Measurements from ENCODE around the gene SLC1A2. TPM values are rescaled to one million over a fixed set of nuclear protein-coding genes. Genes with fewer than 3 reads are reported as not detected.

Gene SLC1A2
- total RNA-seq, 1 experiment from 2014 or later, result 0.25 TPM

- Histone ChIP-seq H3K9me3 (ENCODE audit: control insufficient read depth in 1 of 2, insufficient read depth in 1 of 2, low read depth in 1 of 2, low read length in 2 of 2) (no peaks in the 10 kb centered on the region), H3K9ac (ENCODE audit: low read length) (no peak overlapping the region), H3K4me3 (replicated peaks in 1 of 2; ENCODE audit: low read depth in 1 of 2, low read length in 2 of 2) (no peak overlapping the region), H3K9me2 (ENCODE audit: insufficient read depth) (no peaks in the 10 kb centered on the region), H3K4me1 (ENCODE audit: control insufficient read depth in 1 of 2, insufficient read depth in 2 of 2, low read length in 2 of 2) (no peaks in the 10 kb centered on the region), H3K4me2 (ENCODE audit: low read length) (no peak overlapping the region), H3K27ac (ENCODE audit: low read depth, low read length) (no peak overlapping the region), H3K79me2 (ENCODE audit: insufficient read depth, low read length) (no peaks in the 10 kb centered on the region), H3K27me3 (ENCODE audit: insufficient read depth, low read length) (peaks cover 41% of the 10 kb centered on the region), H3K36me3 (ENCODE audit: control insufficient read depth in 1 of 2, insufficient read depth in 2 of 2, low read length in 2 of 2) (no peaks in the 10 kb centered on the region), H2AFZ (ENCODE audit: low read depth, low read length, poor library complexity, severe bottlenecking) (no peak overlapping the region), H4K20me1 (ENCODE audit: insufficient read depth) (no peaks in the 10 kb centered on the region)
- intact Hi-C loops (cut with micrococcal nuclease), result no loop called here
- ChIA-PET RAD21 (ENCODE audit: low non-redundant PET in 1 of 2, low total read pairs in 2 of 2, uncharacterized antibody in 2 of 2, unreplicated experiment in 2 of 2) (no interaction called here), CTCF (no interaction called here), POLR2A (no interaction called here)
- no TSS peak for BruUV-seq (replicated peaks)
- ATAC-seq (no peak), DNase-seq (ENCODE audit: low read depth, low spot score) (no peak)
- TF ChIP-seq, protein P1, sequence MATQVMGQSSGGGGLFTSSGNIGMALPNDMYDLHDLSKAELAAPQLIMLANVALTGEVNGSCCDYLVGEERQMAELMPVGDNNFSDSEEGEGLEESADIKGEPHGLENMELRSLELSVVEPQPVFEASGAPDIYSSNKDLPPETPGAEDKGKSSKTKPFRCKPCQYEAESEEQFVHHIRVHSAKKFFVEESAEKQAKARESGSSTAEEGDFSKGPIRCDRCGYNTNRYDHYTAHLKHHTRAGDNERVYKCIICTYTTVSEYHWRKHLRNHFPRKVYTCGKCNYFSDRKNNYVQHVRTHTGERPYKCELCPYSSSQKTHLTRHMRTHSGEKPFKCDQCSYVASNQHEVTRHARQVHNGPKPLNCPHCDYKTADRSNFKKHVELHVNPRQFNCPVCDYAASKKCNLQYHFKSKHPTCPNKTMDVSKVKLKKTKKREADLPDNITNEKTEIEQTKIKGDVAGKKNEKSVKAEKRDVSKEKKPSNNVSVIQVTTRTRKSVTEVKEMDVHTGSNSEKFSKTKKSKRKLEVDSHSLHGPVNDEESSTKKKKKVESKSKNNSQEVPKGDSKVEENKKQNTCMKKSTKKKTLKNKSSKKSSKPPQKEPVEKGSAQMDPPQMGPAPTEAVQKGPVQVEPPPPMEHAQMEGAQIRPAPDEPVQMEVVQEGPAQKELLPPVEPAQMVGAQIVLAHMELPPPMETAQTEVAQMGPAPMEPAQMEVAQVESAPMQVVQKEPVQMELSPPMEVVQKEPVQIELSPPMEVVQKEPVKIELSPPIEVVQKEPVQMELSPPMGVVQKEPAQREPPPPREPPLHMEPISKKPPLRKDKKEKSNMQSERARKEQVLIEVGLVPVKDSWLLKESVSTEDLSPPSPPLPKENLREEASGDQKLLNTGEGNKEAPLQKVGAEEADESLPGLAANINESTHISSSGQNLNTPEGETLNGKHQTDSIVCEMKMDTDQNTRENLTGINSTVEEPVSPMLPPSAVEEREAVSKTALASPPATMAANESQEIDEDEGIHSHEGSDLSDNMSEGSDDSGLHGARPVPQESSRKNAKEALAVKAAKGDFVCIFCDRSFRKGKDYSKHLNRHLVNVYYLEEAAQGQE (IDR thresholded peaks at IDR 0.05; ENCODE audit: low read depth), result no peak
- no peak for TF ChIP-seq ELF1 (IDR thresholded peaks at IDR 0.05; ENCODE audit: borderline replicate concordance, low read depth)
- no peak for TF ChIP-seq SP1 (IDR thresholded peaks at IDR 0.05; ENCODE audit: low read depth)
- no peak for TF ChIP-seq POLR2A (IDR thresholded peaks at IDR 0.05; ENCODE audit: borderline replicate concordance, extremely low read depth, insufficient read depth, insufficient read length)
- TF ChIP-seq FOSL1 (IDR thresholded peaks at IDR 0.05; ENCODE audit: low read depth), result no peak
- no peak for TF ChIP-seq ZFX (IDR thresholded peaks at IDR 0.05)
- TF ChIP-seq RAD21 (IDR thresholded peaks at IDR 0.05; ENCODE audit: low read depth), result no peak
- no peak for TF ChIP-seq SIN3A (IDR thresholded peaks at IDR 0.05; ENCODE audit: low read depth)
- TF ChIP-seq YY1 (IDR thresholded peaks at IDR 0.05; ENCODE audit: extremely low read depth, insufficient replicate concordance, low read depth, low read length), result no peak
- no peak for TF ChIP-seq TCF7L2 (IDR thresholded peaks at IDR 0.05; ENCODE audit: borderline replicate concordance, extremely low read depth, insufficient read depth, insufficient read length)
- no peak for TF ChIP-seq MAX (IDR thresholded peaks at IDR 0.05)
- TF ChIP-seq, protein P2, sequence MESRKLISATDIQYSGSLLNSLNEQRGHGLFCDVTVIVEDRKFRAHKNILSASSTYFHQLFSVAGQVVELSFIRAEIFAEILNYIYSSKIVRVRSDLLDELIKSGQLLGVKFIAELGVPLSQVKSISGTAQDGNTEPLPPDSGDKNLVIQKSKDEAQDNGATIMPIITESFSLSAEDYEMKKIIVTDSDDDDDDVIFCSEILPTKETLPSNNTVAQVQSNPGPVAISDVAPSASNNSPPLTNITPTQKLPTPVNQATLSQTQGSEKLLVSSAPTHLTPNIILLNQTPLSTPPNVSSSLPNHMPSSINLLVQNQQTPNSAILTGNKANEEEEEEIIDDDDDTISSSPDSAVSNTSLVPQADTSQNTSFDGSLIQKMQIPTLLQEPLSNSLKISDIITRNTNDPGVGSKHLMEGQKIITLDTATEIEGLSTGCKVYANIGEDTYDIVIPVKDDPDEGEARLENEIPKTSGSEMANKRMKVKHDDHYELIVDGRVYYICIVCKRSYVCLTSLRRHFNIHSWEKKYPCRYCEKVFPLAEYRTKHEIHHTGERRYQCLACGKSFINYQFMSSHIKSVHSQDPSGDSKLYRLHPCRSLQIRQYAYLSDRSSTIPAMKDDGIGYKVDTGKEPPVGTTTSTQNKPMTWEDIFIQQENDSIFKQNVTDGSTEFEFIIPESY (IDR thresholded peaks at IDR 0.05; ENCODE audit: extremely low read depth, insufficient replicate concordance, low read length), result no peak
- TF ChIP-seq, protein P3, sequence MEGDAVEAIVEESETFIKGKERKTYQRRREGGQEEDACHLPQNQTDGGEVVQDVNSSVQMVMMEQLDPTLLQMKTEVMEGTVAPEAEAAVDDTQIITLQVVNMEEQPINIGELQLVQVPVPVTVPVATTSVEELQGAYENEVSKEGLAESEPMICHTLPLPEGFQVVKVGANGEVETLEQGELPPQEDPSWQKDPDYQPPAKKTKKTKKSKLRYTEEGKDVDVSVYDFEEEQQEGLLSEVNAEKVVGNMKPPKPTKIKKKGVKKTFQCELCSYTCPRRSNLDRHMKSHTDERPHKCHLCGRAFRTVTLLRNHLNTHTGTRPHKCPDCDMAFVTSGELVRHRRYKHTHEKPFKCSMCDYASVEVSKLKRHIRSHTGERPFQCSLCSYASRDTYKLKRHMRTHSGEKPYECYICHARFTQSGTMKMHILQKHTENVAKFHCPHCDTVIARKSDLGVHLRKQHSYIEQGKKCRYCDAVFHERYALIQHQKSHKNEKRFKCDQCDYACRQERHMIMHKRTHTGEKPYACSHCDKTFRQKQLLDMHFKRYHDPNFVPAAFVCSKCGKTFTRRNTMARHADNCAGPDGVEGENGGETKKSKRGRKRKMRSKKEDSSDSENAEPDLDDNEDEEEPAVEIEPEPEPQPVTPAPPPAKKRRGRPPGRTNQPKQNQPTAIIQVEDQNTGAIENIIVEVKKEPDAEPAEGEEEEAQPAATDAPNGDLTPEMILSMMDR (IDR thresholded peaks at IDR 0.05 in 2 of 3, conservative IDR thresholded peaks at IDR 0.05 in 1 of 3; ENCODE audit: borderline replicate concordance in 1 of 3, insufficient read depth in 1 of 3, low read depth in 2 of 3, low read length in 2 of 3), result no peak
- TF ChIP-seq ATF3 (IDR thresholded peaks at IDR 0.05), result no peak
- no peak for TF ChIP-seq JUND (IDR thresholded peaks at IDR 0.05)
- no peak for TF ChIP-seq ZNF274 (IDR thresholded peaks at IDR 0.05; ENCODE audit: low read depth, low read length)
- TF ChIP-seq EZH2phosphoT487 (IDR thresholded peaks at IDR 0.05; ENCODE audit: borderline replicate concordance), result no peak
- TF ChIP-seq SRF (IDR thresholded peaks at IDR 0.05; ENCODE audit: low read depth), result no peak
These were observed 5.0 kb downstream of the SLC1A2 start for GRCh38 chr11:35414311-35414710.

Measured in HCT116 (cell line).